Astrocyte of the cerebellum (primary cell): ENCODE measurements around the gene PDLIM7.

ENCODE experiments used
- DNase-seq: peaks from one replicate; pipeline ENCODE4 v3.0.0-alpha.2; 2011; ENCODE audit warnings: low read depth
- H3K4me3 ChIP-seq: 2 replicates; pipeline ENCODE4 v1.5.1; 2011; ENCODE audit warnings: mild to moderate bottlenecking, low read depth, low read length, moderate library complexity
- CTCF ChIP-seq: IDR thresholded peaks from 2 replicates; pipeline ENCODE4 v1.5.1; 2012; ENCODE audit warnings: low read length, low read depth, moderate library complexity, mild to moderate bottlenecking; ENCODE audit errors: missing control alignments
- in situ Hi-C: cut with HindIII; loops from 2 replicates; pipeline ENCODE4 v1.10.0; 2017; ENCODE audit warnings: low sequenced_read_pairs

PDLIM7 gene

DNA sequence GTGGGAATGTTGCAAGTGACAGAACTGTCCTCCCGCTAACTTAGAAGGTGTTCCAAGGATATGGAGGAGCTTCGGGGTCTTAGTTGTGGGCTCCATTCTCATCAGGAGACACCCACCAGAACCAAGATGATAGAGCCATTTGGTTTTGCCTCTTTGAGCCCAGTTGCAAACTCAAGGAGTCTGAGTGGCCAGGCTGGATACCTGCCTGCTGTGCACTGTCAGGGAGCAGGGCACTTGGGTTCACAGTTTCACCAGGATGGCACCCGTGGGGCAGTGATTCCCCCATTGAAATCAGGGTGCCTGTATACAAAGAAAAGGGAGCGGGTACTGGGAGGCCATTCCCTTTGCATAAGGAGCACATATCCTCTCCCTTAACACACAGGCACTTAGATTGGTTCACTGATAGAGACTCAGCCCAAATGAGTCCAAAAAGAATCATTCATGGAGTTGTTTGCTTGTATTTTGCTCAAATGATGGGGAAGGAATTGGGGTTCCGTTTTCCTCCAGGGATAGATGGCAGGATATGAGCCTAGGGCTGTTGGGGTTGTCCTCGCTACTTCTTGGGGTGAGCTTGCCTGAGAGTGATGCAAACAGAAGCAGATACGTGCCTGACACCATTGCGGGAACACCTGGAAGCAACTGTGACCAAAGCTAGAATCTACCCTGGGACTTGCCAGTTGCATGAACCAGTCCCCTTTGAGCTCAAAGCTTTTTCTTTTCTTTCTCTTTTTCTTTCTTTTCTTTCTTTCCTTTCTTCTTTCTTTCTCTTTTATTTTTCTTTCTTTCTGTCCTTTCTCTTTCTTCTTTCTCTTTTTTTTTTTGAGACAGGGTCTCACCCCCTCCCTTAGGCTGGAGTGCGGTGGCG is 52.1 kb downstream of the PDLIM7 start:
- no peak for DNase-seq
- no peak overlapping the region for H3K4me3 ChIP-seq
- no peak for TF ChIP-seq CTCF
- in situ Hi-C loops, result loop anchor here (5.0 kb wide), 1 partner anchor 123 kb away; no protein-coding TSS in a partner anchor

DNA sequence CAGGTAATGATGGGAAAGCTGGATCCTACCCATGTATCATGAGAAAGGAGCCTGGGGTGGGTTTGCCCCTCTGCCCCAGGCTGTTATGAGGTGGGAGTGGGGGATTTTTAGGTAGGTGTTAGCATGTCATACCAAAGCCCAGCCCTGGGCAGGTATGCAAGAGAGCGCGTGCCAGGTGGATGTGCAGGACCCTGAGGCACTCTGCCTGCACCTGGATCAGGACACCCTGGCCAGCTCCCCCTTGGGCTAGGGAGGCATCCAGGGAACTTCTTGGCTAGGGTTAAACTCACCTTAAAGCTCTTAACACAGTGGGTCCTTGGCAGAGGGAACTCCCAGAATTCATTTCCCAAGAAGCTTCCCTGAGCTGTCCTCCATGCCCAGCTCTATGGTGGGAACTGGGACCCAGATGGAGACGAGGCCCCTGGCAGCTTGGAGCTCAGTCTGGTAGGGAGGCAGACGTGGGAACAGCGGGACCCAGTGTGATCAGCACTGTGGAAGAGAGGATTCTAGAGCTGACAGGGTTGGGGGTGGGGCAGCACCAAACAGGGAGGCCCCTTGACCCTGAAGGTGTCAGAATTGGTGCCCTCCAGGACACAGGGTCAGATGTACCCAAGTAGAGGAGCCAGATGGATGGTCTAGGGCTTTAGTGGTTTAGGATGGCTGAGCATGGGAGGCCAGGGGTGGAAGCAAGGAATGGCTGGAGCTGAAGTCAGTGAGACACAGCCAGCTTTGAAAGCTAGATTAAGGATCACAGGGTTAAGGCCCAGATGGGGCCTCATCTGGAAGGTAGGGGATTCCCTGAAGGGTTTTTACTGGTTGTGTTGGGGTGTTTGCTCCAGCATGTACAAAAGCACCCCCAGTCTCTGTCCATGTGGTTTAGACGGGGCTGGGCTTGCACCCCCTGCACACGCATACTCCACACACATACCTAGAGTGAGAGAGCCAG is 53.0 kb downstream of the PDLIM7 start:
- H3K4me3 ChIP-seq, result no peak overlapping the region
- DNase-seq, result no peak
- in situ Hi-C loops, result loop anchor here (5.0 kb wide), 3 partner anchors 37 to 122 kb away; partner anchors contain the start of gene F12
- no peak for TF ChIP-seq CTCF

DNA sequence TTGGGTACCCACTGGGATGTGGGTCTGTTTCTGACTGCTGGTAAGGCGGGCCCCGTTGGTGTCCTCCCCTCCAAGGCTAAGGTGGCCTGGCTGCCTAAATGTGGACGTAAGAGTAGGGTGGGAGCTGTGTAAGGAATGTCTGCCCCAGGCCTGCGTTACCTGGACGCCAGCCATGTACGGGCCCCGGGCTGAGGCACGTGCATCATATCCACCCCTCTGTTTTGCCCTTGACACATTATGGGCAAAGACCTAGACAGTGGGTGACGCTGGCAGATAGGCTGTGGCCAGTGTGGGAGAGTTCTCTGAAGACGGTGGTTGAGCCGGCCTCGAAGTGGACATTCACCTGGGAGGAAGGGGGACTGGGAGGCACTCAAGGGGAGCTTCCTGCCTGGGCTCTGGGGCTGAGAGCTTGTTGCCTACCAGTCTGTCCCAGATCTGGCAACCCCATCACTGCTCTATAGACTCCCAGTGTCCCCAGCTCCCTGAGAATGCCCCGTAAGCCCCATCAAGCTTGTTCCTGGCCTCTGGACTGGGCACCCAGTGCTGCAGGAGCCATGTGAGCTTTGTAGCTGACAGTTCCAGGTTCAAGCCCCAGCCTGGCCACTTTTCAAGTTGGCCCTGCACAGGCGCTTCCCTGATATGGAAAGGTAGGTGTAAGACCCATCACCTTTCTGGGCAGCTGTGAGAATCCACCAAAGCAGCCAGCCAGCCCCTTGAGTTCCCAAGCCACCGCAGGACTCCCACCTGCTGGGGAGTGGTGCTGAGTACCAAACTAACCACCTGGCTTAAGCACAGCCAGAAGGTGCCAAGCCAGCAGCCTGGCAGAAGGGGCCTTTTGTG is 54.0 kb downstream of the PDLIM7 start:
- no peak for TF ChIP-seq CTCF
- in situ Hi-C loops, result loop anchor here (5.0 kb wide), 2 partner anchors 36 to 81 kb away; partner anchors contain the start of gene F12
- no peak overlapping the region for H3K4me3 ChIP-seq
- DNase-seq, result no peak

- TF ChIP-seq CTCF, result no peak
- H3K4me3 ChIP-seq, result no peak overlapping the region
- DNase-seq, result no peak
- in situ Hi-C loops, result loop anchor here (5.0 kb wide), 2 partner anchors 35 to 80 kb away; partner anchors contain the start of gene F12
Observed at GRCh38 chr5:177442066-177442826, 55.2 kb downstream of the PDLIM7 start.

DNA sequence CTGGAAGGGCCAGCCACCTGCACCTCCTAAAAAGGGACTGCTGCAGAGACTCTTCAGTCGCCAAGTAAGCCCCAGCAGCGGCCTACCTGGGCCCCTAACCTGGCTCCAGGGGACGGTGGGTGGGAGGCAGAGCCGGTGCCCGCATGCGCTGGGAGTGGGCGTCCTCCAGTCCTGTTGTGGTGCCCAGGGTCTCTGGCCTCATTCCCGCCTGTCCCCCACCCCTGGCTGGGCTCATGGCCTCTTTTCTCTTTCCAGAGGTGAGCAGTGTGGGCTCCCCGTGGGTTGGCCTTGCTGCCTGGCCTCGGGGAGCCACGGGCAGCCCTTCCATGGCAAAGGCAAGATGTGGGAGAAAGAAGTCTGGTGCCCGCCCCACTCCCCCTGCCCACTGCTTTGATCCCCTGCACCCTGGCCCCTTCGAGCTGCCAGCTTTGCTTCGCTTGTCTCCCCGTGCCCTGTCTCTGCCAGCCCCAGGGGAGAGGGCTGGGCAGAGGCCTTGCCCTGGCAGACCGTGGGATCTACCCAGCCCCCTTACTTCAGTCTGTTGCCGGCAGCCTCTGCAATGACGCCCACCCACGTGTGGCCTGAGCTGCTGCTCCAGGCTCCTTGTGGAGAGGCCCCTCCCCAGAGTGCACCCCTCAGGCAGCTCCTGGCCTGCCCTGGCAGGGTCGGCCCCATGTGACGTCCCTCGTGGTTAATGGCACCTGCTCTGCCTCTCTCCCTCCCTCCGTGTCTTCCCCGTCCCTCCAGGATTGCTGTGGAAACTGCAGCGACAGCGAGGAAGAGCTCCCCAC is 56.2 kb downstream of the PDLIM7 start:
- no peak for DNase-seq
- no peak overlapping the region for H3K4me3 ChIP-seq
- in situ Hi-C loops, result loop anchor here (5.0 kb wide), 2 partner anchors 34 to 79 kb away; partner anchors contain the start of gene F12
- no peak for TF ChIP-seq CTCF
